AG08395 (cell line): Measurements from ENCODE around the gene APOA4.

Source experiments
- DNase-seq: peaks from one replicate; pipeline ENCODE4 v3.0.0; 2012; ENCODE audit warnings: mixed read lengths, low spot score

The APOA4 gene

DNA sequence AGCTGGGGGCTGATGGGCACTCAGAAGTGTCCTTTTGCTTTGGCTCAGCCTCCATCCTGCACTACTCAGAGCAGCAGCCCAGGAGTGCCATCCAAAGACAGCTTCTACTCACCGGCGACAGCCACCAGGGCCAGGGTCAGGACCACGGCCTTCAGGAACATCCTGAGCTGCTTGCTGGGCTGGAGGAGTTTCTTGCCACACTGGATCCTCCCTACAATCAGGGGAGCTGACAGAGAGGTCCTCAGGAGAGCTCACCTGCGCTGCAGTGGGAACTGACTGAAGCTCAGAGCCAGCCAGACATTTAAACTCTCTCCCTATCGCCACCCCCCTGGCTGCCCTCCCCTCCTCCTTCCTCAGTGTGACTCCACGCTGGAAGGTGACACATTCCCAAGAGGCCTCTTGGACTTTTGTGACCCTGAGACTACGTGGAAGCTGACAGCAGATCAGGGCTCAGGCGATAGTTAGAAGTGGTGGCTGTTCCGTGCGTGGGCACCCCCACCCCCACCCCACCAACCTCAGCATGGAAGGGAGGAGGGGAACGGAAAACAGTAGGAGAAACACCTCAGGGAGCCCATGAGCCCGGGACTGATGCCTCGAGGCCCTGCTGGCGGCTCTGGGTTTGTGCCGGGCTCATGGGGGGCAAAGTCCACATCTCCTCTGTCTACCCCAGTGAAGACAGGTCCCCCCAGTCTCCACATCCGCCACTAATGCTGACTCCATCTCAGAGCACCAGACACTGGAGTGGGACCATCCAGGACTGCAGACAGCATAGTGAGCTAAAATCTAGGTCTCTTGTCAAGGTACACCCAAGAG lies at the start of gene APOA4:
Gene APOA4 (minus strand): TSS at position 274 of the 813 bp plus-strand sequence. CDS start 113 bp downstream, at position 161.
- DNase-seq: no peak

DNA sequence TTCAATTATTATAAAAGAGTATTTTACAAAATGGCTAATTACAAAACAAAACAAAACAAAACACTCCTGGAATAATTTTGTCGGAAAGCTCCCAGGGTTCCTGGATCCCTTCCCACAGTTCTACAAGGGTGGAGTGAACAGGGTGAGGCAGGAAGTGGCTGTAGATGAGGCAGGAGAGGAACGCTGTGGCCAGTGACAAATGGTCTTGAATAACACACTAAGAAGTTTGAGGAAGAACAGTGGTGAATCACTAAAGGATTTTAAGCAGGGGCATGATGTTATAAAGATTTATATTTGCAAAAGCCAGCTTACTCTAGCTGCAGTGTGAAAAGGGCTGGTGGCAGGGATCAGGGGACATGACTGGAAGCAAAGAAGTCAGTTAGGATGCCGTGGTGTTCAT lies 48.1 kb upstream of the APOA4 start:
- peak; percentile 89 for DNase-seq

DNA sequence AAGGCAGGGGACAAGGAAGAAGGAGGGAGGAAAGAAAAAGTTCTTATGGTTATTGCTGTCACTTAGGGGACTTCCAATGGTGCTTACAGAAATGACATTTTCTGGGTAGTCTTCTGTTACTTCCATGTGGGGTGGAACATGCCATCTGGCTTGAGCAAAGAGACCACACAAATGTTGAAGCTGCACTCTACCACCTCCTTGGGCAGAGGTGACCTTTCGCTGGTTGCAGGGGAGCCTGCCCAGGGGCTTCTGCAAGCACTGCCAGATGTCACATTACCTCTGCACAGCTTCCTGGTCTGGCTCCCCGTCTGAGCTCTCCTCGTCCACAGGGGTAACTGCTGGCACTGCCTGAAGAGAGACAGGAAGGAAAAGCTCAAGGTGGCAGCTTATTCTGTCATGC lies 47.0 kb upstream of the APOA4 start:
- DNase-seq: no peak

DNA sequence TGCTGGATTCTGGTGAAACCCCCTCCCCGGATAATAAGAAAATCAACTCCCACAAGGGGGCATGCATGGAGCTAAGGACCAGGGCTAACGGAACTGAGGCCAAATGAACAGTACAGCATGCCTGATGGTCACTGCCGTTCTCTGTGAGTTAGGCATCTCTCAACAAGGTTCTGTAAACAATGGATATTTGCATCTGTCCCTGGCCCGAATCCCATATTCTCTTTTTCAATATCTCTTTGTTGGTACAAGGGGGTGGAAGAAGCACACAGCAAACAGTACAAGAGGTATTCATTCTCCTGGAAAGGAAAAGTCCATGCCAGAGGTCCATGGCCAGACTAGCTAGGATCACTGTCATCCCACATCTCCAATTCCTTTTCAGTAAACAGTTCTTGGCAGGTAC lies 46.5 kb upstream of the APOA4 start:
- DNase-seq: no peak

DNA sequence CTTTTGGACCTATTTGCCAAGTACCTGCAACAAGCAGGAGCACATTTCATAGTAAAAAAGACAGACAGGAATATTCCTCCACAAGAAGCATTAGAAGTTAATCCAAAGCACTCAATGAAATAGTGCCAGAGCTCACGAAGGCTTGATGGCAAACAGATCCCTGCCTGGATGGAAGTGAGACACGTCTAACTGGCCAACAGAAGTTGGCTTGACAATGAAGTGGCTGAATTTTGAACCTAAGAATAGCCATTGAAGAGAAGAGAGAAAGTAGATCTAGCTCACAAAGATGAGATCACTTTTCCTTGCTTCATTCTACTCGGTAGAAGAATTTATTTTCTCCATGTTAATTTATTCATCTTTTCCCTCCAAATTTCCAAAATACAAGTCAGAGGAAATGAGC lies 45.0 kb upstream of the APOA4 start:
- no peak for DNase-seq

DNA sequence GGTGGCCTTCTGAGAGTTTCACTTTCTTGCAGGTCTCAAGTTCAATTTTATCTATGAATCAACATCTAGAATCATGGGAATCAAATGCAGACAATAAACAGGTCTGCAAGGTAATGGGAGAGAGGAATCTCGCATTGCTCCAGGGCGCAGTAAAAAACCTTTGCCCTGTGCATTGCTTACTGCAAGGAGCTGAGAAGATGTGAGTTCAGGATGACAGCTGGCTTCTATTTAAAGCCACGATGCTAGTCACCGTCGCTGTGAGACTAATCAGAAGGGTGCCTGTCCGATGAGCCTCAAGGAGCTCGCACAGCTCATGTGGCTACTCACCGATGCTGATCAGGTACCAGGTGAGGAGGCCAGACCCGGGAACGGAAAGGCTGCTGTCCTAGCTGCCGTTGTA lies 44.5 kb upstream of the APOA4 start:
- DNase-seq: no peak

GRCh38 chr11:116866804-116867455 lies 43.8 kb upstream of the APOA4 start:
- DNase-seq: no peak

- peak; percentile 75 for DNase-seq
Observed at GRCh38 chr11:116865696-116866095, 42.6 kb upstream of the APOA4 start.

DNA sequence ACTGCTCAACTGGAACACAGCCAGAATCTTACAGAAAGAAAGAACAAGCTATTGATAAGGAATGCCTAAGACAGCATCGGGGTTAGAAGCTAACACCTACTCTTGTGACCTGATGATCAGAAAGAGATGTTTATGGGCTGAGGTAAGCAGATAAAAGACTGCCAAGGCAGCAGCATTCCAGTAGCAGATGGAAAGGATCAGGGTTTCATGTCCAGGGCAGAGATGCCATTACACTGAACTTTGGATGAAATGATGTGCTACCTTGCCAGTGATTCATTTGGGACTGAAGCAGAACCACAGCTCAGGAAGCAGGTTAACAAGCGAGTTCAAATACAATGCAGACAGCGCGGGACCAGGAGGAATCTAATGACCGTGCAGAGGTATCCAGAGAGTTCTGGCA lies 41.4 kb upstream of the APOA4 start:
- no peak for DNase-seq

GRCh38 chr11:116862951-116863350 lies 39.8 kb upstream of the APOA4 start:
- peak; percentile 59 for DNase-seq

DNA sequence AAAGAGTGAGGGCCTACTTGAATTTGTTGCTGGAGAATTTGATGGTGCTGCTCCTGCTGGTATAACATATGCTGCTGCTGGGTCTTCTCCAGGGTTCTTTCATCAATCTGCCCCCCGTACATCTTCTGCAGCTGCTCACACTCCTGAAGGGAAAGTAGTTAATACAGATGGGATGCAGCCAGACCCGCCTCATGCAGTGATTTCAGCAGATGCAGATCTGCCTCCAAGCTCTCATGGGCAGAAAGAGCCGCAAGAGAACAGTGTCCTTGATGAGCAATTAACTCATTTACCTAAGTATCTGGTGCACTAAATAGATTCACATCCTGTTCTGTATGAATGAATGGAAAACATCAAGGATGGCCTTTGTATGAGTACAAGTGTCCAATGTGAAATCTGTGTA lies 39.1 kb upstream of the APOA4 start:
- no peak for DNase-seq

- peak; percentile 60 for DNase-seq
Observed at GRCh38 chr11:116861539-116861938, 38.4 kb upstream of the APOA4 start.

- DNase-seq: no peak
Observed at GRCh38 chr11:116860303-116860702, 37.2 kb upstream of the APOA4 start.

DNA sequence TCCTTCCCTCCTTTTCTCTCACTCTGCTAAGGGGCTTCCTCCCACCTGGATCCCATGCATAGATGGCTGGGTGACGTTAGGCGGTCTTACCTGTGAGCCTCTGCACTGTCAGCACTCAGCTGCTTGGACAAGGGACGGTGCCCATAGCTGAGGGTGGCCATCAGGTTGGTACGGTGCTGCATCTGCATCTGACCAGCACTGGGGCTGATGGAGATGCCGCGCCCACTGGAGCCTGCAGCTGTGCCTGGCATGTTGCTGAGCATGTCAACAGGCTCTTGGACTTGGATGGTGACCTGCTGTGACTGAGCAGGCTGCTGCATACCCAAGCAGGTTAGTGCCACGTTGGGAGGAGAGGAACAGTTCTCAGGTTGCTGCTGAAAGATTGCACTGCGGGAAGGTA lies 36.1 kb upstream of the APOA4 start:
- DNase-seq: no peak

DNA sequence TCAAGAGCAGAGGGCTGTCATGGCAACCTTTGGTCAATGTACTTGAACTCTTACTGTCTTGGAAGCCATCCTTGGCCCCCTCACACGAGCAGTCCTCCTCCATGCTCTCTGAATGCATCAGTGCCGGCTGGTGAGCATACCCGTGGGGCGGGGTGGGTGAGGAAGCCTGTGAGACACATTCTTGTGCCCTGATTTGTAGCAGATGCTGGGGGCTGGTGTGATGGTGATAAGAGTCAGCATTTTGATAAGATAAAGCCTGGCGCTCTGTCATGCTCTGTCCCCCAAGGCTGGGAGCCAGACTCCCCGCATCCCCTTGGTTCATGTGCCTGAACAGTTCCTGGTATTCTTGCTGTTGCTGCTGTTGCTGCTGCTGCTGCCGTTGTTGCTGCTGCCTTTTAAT lies 34.8 kb upstream of the APOA4 start:
- no peak for DNase-seq

DNA sequence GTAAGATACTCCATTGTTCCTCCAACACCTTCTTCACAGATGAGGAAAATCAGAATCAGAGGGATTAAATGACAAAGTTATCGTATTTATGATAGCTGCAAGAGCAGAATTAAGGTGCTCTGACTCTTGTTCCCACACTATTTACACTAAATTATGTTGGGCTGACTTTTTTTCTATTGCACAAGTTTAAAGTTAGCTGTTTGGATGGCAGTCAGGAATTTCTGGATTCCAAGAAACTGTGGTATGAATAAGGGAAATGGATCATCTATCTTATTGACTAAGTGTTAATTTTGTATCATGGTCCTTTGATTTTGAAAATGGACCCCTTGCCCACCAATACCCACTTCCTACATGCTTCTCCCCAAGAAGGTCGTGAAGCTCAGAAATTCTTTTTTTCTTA lies 34.2 kb upstream of the APOA4 start:
- no peak for DNase-seq

- DNase-seq: no peak
Observed at GRCh38 chr11:116856423-116856822, 33.3 kb upstream of the APOA4 start.

GRCh38 chr11:116855413-116855812 lies 32.3 kb upstream of the APOA4 start:
- DNase-seq: no peak

- DNase-seq: peak; percentile 91
Observed at GRCh38 chr11:116853461-116854073, 30.5 kb upstream of the APOA4 start.

- peak; percentile 45 for DNase-seq
Observed at GRCh38 chr11:116852261-116853031, 29.3 kb upstream of the APOA4 start.

DNA sequence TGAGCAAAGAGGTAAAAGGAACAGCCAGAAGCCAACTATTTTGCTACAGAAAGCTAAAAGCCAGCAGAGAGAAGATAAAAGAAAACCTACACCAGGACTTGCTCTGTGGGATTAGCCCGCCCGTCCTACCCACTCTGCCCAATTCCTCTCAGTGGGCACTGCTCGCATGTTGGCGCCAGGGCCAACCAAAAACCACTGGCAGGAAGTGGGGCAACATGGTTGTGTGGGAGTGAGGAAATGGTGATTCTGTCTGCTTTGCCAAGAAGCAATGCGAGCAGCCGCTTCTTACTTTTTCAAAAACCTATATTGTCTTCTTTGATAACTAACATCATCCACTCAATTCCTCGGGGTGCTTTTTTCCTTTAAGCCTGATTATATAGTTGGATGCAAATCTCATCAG lies 28.5 kb upstream of the APOA4 start:
- no peak for DNase-seq

DNA sequence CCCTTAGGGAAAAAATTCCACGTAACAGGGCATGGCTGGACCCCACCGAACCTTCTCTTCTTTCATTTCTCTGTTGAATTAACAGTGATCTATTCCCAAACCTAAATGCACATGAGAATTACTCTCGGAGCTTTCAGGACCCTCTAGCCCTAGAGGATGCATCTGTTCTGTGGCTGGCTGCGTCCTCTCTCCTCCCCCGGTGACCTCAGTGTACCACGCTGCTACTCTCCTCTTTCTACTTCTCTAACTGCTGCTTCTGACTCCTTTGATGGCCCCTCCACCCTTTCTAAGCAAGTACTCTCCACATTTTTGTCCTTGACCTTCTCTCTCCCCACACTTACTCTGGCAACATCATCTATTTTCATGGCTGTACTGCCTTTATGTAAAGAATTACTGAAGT lies 26.4 kb upstream of the APOA4 start:
- no peak for DNase-seq
